Measurements from ENCODE around the gene TNNC1.

The TNNC1 gene

DNA sequence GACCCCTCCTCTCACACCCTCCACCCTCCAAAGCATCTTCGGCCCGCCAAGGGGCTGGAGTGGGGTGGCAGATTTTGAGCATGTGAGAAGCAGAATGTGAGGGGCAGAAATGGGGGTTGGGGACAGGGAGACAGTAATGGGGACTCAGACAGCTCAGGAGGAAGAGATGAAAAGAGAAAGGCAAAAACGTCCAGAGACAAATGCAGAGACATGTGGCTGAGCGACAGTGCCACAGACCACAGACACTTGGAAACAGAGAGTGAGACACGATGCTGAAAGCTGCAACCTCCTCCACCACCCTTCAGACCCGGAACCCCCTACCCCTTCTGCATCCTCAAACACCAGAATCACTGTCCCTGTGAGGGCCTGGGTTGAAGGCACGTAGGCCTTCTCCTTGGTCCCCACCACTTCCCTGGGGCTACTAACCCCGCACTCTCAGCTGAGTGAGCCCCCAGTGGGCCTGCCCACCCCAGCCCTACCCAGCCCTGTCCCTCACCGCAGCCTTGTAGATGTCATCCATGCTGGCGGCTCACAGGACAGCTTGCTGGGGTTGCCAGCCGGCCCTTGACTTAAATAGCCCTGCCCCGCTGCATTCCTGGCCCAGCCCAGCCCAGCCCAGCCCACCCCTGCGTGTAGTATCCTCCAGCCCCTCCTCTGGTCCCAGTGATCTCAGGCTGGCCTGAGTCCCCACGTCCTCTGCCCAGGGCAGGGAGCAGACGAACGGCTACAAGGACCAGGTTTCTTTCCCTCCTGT, at the start of gene TNNC1:
TNNC1 (minus strand) TSS at position 546 of the 754 bp plus-strand sequence; CDS start at position 520, 26 bp downstream.
- DNase-seq, result no peak

DNA sequence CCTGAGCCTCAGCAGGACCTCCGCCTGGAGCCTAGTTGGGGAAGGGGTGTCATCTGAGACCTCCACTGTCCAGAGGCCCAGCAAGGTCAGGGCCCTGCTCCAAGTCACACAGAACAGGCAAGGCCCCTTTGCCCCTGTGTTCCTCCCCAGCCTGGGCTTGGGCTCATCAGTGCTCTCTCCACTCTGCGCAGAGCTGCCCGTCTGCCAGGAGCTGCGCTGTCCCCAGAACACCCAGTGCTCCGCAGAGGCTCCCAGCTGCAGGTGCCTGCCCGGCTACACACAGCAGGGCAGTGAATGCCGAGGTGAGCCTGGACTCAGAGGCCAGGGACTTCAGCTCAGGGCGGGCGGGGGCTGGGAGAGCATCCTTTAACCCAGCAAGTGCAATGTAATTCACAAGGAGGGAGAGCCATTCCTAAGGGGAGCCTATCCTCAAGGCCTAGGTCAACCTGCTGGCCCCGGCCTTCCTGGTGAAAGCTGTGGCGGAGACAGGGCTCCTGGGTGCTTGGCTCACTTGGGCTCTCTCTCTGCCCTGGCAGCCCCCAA, 49.0 kb upstream of the TNNC1 start:
- DNase-seq, result no peak

- no peak for DNase-seq
These were observed 48.2 kb upstream of the TNNC1 start for GRCh38 chr3:52502001-52502400.

DNA sequence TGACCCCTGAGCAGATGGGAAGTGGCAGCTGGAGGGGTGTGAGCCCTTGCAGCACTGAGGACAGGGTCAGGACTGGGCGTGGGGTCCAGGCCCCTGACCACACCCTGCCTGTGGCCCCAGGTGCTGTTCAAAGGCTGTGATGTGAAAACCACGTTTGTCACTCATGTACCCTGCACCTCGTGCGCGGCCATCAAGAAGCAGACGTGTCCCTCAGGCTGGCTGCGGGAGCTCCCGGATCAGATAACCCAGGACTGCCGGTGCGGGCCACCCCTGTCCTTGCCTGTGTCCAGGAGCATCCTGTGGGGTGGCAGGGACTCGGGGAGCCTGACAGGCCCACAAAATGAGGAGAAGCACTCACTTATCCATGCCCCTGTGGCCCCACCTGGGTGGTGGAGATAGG, 47.2 kb upstream of the TNNC1 start:
- no peak for DNase-seq

GRCh38 chr3:52498137-52499054, 44.6 kb upstream of the TNNC1 start:
- DNase-seq, result no peak

DNA sequence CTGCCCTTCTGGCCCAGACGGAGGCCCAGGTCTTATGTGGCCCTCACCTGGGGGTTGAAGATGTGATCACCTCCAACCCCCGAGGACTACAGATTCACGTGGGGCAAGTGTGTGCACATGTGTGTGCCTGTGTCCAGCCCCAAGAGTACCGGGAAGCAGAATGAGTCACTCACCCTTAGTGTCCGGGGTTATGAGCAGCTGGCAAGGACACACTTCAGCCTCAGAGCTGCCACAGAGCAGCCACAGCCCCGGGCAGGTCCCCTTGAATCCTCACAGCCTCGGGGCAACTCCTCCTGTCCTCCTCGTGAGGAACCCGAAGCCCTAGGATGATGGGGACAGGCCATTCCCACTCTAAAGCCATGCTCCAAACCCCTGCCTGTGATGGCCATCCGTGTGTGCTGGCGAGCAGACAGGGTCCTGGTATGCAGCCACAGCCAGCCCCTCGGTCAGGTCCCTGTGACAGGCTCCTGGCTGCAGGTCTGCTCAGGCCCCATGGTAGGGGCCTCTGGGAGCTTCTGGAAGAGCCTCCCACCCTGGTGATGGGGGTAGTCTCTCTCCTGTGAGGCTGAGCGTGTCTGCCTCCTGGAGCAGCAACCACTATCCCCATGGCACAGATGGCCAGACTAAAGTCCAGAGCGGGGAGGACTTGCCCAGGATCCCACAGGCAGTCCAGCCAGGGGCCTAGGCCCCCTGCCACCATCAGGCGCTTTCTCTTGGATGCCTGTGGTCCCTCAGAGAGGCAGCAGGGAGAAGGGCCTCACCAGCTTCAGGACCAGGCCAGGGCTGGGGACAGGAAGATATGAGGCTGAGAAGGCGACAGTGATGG, 42.1 kb upstream of the TNNC1 start:
- DNase-seq, result no peak

DNA sequence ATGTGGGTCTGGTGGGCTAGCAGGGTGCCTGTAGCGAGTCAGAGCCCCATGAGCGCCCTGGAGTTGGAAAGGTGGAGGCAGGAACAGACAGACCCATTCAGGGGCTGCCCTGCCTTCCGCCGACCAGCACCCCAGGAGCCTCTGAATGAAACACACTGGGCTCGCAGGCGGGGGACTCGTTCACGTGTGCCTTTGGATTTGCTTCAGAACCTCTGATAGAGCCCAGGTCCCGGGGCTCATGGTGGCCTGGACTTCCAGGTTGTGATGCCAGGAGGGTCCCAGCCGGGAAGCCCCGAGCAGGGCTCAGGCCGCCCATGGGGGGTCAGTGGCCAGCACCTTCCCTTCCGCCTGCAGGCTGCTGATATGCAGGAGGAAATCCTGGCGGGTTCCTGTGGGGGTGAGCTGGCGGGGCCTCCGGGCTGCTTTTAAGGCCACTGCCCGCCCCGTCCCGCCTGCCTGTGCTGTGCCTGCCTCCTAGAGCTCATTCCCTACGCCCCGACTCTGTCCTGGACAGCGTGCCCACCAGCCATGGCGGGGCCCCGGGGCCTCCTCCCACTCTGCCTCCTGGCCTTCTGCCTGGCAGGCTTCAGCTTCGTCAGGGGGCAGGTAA, 41.1 kb upstream of the TNNC1 start, which contains the start of gene STAB1:
STAB1 (plus strand) TSS at position 453 of the 610 bp plus-strand sequence; CDS start at position 529, 76 bp downstream.
- no peak for DNase-seq

DNA sequence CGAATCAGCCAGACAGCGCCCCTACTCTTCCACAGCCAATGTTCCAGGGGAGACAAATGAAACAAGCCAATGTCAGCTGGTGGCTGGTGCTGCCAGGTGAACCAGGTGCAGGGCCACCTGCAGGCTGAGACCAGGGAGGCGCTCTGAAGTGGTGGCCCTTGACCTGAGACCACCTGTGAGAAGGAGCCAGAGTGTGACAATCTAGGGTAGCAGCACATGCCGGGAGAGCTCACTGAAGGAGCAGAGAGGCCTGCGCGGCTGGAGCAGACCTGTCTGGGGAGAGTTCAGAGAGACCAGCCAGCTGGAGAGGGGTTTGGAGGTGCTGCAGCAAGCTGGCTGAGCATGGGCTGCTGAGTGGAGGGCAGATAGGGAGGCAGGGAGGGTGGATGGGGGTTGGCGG, 40.6 kb upstream of the TNNC1 start:
- no peak for DNase-seq

DNA sequence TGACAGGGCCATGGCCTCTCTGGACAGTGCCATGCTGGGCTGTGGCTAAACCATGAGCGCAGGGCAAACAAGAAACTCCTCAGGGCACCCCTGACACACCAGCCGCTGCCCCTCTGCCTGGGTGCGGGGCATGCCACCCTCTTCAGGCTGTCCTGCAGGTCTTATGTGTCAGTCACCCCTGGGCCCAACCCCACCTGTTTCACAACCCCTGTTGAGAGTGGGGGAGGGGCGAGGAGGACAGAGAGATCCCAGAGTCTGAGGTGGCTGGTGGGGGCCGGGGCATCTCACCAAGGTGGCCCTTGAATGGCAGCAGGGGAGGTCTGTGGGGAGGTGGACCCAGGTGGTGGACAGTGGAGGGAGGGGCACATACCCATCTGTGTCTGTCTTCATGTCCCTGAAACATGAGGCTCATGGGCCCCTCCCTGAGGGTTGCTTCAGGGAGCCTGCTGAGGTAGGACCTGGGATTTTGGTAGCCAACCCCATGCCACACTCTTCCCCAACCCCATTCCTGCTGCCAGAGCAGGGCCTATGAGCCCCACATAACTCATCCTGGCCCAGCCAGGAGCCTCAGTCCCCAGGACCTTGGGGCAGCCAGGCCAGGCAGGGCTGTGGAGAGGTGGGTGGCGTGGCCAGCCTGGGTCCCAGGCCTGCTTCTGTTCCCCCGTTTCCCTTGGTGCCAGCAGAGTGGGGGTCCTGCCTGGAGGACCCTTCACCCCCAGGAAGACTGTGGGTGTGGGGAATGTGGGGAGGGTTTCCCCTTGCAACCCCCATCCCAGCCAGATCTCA, 39.6 kb upstream of the TNNC1 start:
- no peak for DNase-seq

DNA sequence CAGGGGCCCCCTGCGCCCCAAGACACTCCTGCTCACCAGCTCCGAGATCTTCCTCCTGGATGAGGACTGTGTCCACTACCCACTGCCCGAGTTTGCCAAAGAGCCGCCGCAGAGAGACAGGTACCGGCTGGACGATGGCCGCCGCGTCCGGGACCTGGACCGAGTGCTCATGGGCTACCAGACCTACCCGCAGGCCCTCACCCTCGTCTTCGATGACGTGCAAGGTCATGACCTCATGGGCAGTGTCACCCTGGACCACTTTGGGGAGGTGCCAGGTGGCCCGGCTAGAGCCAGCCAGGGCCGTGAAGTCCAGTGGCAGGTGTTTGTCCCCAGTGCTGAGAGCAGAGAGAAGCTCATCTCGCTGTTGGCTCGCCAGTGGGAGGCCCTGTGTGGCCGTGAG, 38.2 kb upstream of the TNNC1 start:
- no peak for DNase-seq

GRCh38 chr3:52490939-52491526, 37.2 kb upstream of the TNNC1 start:
- no peak for DNase-seq

- no peak for DNase-seq
These were observed 36.4 kb upstream of the TNNC1 start for GRCh38 chr3:52490035-52490938.

DNA sequence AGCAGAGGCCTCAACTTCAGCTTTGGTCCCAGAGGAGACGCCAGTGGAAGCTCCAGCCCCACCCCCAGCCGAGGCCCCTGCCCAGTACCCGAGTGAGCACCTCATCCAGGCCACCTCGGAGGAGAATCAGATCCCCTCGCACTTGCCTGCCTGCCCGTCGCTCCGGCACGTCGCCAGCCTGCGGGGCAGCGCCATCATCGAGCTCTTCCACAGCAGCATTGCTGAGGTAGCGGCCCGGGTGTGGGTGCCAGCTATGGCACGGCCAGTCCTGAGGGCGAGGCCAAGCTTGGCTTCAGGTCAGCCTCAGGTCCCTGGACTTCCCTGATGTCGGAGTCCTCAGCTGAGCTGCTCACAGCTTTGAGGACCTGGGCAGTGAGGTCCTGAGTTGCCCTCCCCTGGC, 35.6 kb upstream of the TNNC1 start:
- DNase-seq, result no peak

- no peak for DNase-seq
These were observed 34.9 kb upstream of the TNNC1 start for GRCh38 chr3:52488746-52489145.

- no peak for DNase-seq
These were observed 34.2 kb upstream of the TNNC1 start for GRCh38 chr3:52487788-52488691.

GRCh38 chr3:52487050-52487787, 33.4 kb upstream of the TNNC1 start:
- no peak for DNase-seq

- no peak for DNase-seq
These were observed 31.0 kb upstream of the TNNC1 start for GRCh38 chr3:52484680-52485461.

All from stimulated activated CD4-positive, alpha-beta T cell treated with anti-CD3 and anti-CD28 coated beads, Interleukin-4, amount 100 ng/mL, for 24 hours (primary cell).